TTC549 (cell line): ENCODE measurements around the gene IRAK4.
"Not testable (repeated sequence)": the region's sequence is repeated elsewhere in the genome, so short reads cannot be mapped to it uniquely, and the experiment has no call there.

Source experiments
- FAIRE-seq: peaks from 2 replicates; lab custom pipeline; 2012; peaks lifted over from hg19 to GRCh38; lab: Jason Lieb, UNC

IRAK4 gene

GRCh38 chr12:43758728-43759563 is at the start of gene IRAK4, which contains the start of gene PUS7L:
TSS of gene IRAK4 (plus strand) at chr12:43758951. CDS start at chr12:43768112, 9,161 bp downstream.
TSS of gene PUS7L (minus strand) at chr12:43758790. CDS start at chr12:43755245, 3,545 bp downstream.
- FAIRE-seq = peak; percentile 86

- FAIRE-seq = no peak
These were observed 47.4 kb upstream of the IRAK4 start for GRCh38 chr12:43711348-43711747.

GRCh38 chr12:43722621-43723020 is 36.1 kb upstream of the IRAK4 start:
- no peak for FAIRE-seq

GRCh38 chr12:43723134-43723533 is 35.6 kb upstream of the IRAK4 start:
- FAIRE-seq = no peak

- peak; percentile 94 for FAIRE-seq
These were observed 30.6 kb upstream of the IRAK4 start for GRCh38 chr12:43728117-43728516.

- FAIRE-seq = no peak
These were observed 30.1 kb upstream of the IRAK4 start for GRCh38 chr12:43728698-43729097.

- no peak for FAIRE-seq
These were observed 28.5 kb upstream of the IRAK4 start for GRCh38 chr12:43730283-43730682.

GRCh38 chr12:43733687-43734086 is 25.1 kb upstream of the IRAK4 start:
- FAIRE-seq = no peak

- no peak for FAIRE-seq
These were observed 21.8 kb upstream of the IRAK4 start for GRCh38 chr12:43736927-43737440.

GRCh38 chr12:43737646-43738045 is 21.1 kb upstream of the IRAK4 start:
- no peak for FAIRE-seq

- FAIRE-seq = no peak
These were observed 18.1 kb upstream of the IRAK4 start for GRCh38 chr12:43740511-43741100.

GRCh38 chr12:43742106-43742505 is 16.6 kb upstream of the IRAK4 start:
- FAIRE-seq = no peak

- FAIRE-seq = no peak
These were observed 13.9 kb upstream of the IRAK4 start for GRCh38 chr12:43744826-43745225.

- no peak for FAIRE-seq
These were observed 9.7 kb upstream of the IRAK4 start for GRCh38 chr12:43749016-43749415.

GRCh38 chr12:43750814-43751213 is 7.9 kb upstream of the IRAK4 start:
- no peak for FAIRE-seq

GRCh38 chr12:43751360-43751759 is 7.4 kb upstream of the IRAK4 start:
- FAIRE-seq = not testable (repeated sequence)

GRCh38 chr12:43754015-43754414 is 4.7 kb upstream of the IRAK4 start:
- no peak for FAIRE-seq

- no peak for FAIRE-seq
These were observed 464 bp upstream of the IRAK4 start for GRCh38 chr12:43758247-43758727.

- FAIRE-seq = no peak
These were observed 1.6 kb downstream of the IRAK4 start for GRCh38 chr12:43760396-43760795.

- no peak for FAIRE-seq
These were observed 2.7 kb downstream of the IRAK4 start for GRCh38 chr12:43761500-43761899.

- FAIRE-seq = no peak
These were observed 3.8 kb downstream of the IRAK4 start for GRCh38 chr12:43762596-43762995.

- no peak for FAIRE-seq
These were observed 5.0 kb downstream of the IRAK4 start for GRCh38 chr12:43763769-43764168.

- FAIRE-seq = no peak
These were observed 5.8 kb downstream of the IRAK4 start for GRCh38 chr12:43764528-43764927.
